PFSK-1 (cell line): Measurements from ENCODE around the gene GTPBP3.
A peak's percentile ranks its signal among the peaks of the same experiment; 100 is the strongest.

Source experiments
- FOXP2 ChIP-seq: optimal IDR thresholded peaks from 2 replicates; pipeline ENCODE3; 2011; ENCODE audit warnings: borderline replicate concordance, control low read depth, inconsistent platforms; ENCODE audit not compliant: insufficient read depth; ENCODE audit errors: extremely low read length, extremely low read depth
- POLR2AphosphoS5 ChIP-seq: IDR thresholded peaks from 2 replicates; pipeline ENCODE4 v1.6.1; 2012; ENCODE audit warnings: low read depth, mild to moderate bottlenecking, control low read depth, low read length, moderate library complexity
- REST ChIP-seq, 2 experiments: IDR thresholded peaks; 2 replicates each; pipeline versions ENCODE4 v1.6.1 to v1.8.0; 2011 to 2012; ENCODE audit warnings: low read depth in 2 of 2, low read length in 2 of 2, control low read depth in 1 of 2, inconsistent platforms in 1 of 2, mild to moderate bottlenecking in 1 of 2, moderate library complexity in 1 of 2; ENCODE audit not compliant: insufficient read depth in 1 of 2
- SIN3A ChIP-seq: IDR thresholded peaks from 2 replicates; pipeline ENCODE4 v1.6.1; 2012; ENCODE audit warnings: mild to moderate bottlenecking, low read length, moderate library complexity, borderline replicate concordance; ENCODE audit not compliant: insufficient read depth
- TAF1 ChIP-seq: IDR thresholded peaks from 2 replicates; pipeline ENCODE4 v1.6.1; 2012; ENCODE audit warnings: low read length, control low read depth, borderline replicate concordance; ENCODE audit not compliant: insufficient read depth

GTPBP3 gene

GRCh38 chr19:17303167-17303939 is 34.0 kb upstream of the GTPBP3 start, which contains the start of gene ABHD8:
ABHD8 (minus strand) TSS chr19:17303425; CDS start chr19:17301616, 1,809 bp downstream.
- TF ChIP-seq SIN3A (no peak), FOXP2 (peak; percentile 41), POLR2AphosphoS5 (no peak), TAF1 (no peak), REST (IDR thresholded peaks at IDR 0.05; ENCODE audit: insufficient read depth in 1 of 2, low read depth in 2 of 2, low read length in 2 of 2) (no peak)

DNA sequence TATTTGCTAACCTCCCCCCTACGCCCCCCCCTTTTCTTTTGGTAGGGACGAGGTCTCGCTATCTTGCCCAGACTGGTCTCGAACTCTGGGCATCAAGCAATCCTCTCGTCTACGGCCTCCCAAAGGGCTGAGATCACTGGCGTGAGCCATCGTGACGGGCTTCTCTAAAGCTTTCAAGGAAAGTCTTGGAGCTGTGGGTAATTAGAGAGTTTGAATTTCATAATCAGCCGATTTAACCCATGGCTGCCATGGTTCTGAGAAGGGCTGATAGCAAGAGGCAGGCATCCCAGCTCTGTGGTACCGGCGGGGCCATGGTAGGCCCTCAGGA is 33.4 kb upstream of the GTPBP3 start:
- no peak for TF ChIP-seq TAF1
- no peak for TF ChIP-seq POLR2AphosphoS5
- TF ChIP-seq FOXP2, result no peak
- TF ChIP-seq SIN3A, result no peak
- no peak for TF ChIP-seq REST (IDR thresholded peaks at IDR 0.05; ENCODE audit: insufficient read depth in 1 of 2, low read depth in 2 of 2, low read length in 2 of 2)

DNA sequence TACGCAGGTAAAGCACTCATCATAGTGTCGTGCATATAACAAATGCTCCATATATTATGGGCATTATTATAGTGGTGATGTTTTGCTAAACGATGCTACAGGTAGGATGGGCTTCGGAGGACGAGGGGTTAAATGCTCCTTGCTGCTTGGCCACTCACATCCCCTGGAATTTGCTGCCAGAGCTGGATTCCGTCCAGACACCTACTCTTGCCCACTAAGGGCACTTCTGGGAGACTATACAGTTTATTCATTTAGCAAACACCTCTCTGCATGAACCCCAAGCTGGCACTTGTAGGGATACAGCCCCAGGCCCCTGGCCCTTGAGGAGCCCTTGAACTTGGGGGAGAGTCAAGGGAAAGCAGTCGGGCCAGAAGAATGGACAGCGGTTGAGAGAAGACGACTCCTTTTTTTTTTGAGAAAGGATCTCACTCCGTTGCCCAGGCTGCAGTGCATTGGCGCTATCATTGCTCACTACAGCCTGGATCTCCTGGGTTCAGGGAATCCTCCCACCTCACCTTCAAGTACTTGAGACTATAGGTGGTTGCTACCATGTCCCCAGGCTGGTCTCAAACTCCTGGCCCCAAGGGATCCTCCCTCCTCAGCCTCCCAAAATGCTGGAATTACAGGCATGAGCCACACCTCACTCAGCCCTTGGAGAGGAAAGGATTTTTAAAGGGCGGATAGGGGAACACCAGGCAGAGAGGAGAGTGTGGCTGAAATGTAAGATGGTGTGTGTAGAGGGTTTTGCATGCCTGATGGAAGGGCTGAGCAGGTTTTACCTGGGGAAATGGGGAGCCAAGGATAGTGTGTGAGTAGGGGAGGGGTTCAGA is 32.8 kb upstream of the GTPBP3 start:
- no peak for TF ChIP-seq FOXP2
- no peak for TF ChIP-seq TAF1
- no peak for TF ChIP-seq REST (IDR thresholded peaks at IDR 0.05; ENCODE audit: insufficient read depth in 1 of 2, low read depth in 2 of 2, low read length in 2 of 2)
- no peak for TF ChIP-seq SIN3A
- TF ChIP-seq POLR2AphosphoS5, result no peak

DNA sequence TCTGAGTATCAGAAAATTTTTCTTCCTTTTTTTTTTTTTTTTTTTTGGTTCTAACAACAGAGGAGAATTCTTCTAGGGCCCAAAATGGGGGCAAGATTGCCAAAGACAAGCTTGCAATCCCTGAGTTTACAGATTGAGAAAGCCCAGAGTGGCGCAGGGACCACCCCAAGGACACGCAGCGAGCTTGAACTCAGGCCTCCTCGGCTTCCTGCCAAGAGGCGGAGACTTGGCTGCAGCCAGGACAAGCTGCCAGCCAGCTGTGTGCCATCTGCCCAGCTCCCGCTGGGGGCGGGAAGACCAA is 32.2 kb upstream of the GTPBP3 start:
- TF ChIP-seq POLR2AphosphoS5 (no peak), TAF1 (no peak), FOXP2 (no peak), SIN3A (no peak), REST (IDR thresholded peaks at IDR 0.05; ENCODE audit: insufficient read depth in 1 of 2, low read depth in 2 of 2, low read length in 2 of 2) (no peak)
